Measurements from ENCODE around the gene SUMF1.

The SUMF1 gene

DNA sequence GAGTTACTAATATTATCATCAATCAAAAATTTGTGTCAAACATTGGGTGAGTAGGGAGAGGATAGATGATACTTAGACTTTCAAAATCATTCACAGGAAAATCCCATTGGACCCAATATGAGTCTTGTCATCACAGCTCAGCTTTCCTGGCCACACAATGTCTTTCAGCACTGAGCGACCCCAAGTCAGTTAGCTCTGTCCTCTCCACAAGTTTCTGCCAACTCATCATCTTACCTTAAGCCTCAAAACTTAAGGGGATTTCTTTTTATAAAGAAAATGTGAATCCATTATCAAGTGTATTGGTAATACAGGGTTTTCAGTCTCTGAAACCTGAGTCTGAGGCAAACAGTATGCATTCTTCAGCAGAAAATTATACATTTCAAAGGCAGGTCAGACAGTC lies 55.8 kb downstream of the SUMF1 start:
- DNase-seq: no peak

DNA sequence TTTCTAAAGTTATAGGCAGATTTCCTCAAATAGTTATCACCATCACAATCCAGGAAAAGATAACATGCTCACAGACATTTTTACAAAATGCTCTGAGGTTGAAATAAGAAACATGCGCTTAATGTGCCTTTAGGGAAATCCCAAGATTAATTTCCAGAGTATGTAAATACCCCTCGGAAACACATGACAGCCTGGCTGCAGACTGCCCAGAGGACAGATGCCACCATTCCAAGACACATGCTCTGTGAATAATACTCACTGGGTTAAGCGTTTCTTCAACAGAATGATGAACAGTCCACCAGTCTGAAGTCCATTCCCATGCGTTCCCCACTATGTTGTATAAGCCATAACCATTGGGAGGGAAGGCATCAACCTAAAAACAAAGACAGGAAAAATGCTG lies 56.5 kb downstream of the SUMF1 start:
- DNase-seq: no peak

DNA sequence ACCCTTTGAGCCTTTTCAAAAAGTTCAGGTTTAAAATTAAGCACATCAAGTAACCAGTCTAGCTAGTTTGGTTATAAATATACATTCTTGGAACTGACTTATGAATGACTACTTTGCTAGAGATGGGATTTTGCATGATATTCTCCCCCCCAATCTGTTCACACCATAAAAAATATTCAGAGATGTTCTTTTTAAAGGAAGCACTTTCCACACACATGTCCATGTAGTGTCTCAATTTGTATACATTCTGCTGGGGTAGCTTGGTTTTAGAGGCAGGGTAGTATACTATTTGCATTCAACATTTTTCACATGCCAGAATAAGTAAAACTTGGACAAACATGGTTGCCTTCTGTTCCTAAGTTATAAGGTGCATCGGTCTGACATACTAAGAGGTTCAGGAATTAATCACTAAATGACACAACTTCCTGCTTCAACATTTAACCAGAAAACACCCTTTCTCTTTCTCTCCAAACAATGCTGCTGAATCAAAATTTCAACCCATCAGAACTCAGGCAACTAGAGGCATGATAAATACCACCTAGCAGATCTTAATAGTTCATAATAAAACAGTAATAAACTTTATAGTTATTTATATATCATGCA lies 57.0 kb downstream of the SUMF1 start:
- no peak for DNase-seq

- no peak for DNase-seq
Measured at GRCh38 chr3:4409415-4409814, 57.7 kb downstream of the SUMF1 start.

GRCh38 chr3:4408958-4409357 lies 58.1 kb downstream of the SUMF1 start:
- DNase-seq: no peak

DNA sequence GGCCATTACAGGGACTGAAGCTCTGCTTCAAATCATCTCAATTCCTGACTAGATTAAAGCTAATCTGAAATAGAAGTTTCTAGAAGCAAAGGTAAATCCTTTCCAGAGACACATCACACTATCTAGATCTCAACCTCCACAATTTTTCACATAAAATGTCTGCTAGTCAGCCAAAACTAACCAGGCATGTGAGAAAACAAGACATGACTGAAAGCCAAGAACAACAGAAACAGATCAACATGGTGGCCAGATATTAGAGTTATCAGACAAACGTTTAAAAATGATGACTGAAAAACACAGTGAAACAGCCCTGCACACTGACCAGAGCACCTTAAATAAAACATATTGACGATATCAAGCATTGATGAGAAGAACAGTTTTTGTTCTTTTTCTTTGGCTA lies 59.1 kb downstream of the SUMF1 start:
- no peak for DNase-seq

DNA sequence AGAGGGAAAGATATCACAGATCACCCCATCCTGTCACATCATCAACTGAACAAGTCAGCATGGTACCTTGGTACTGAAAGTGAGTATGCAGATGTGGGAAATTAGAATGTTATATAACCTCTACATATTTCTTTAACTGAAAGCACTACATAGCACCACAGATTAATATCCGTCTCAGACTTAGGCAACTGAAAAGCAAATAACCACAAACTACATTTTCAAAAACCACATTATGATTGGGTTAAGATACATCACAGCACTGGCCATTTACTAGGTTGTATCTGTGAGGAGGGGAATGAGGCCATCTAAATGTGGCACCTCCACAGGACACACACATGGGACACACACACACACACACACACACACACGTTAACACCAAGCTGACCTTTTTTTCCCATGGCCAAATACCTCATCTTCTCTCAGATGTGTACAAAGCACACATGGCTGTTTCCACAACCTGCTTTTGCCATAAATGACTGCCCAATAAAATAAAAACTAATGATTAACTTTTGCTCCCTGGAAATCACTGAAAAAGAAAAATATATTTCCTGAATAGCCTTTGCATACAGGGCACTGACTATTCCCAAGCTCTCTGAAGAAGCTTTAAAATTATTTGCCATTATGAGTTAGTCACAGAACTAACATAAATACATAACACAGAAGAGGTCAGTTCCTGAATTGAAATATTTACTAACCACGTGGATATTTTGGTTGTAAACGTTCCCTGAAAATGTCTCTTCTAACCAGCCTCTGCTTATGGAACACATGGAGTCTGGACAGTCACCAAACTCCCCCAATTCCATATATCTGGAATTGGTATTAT lies 60.1 kb downstream of the SUMF1 start:
- DNase-seq: no peak

- no peak for DNase-seq
Measured at GRCh38 chr3:4404881-4405280, 62.2 kb downstream of the SUMF1 start.

GRCh38 chr3:4401441-4401840 lies 65.6 kb downstream of the SUMF1 start:
- no peak for DNase-seq

GRCh38 chr3:4399476-4399875 lies 67.6 kb downstream of the SUMF1 start:
- DNase-seq: no peak

- no peak for DNase-seq
Measured at GRCh38 chr3:4398941-4399245, 68.2 kb downstream of the SUMF1 start.

DNA sequence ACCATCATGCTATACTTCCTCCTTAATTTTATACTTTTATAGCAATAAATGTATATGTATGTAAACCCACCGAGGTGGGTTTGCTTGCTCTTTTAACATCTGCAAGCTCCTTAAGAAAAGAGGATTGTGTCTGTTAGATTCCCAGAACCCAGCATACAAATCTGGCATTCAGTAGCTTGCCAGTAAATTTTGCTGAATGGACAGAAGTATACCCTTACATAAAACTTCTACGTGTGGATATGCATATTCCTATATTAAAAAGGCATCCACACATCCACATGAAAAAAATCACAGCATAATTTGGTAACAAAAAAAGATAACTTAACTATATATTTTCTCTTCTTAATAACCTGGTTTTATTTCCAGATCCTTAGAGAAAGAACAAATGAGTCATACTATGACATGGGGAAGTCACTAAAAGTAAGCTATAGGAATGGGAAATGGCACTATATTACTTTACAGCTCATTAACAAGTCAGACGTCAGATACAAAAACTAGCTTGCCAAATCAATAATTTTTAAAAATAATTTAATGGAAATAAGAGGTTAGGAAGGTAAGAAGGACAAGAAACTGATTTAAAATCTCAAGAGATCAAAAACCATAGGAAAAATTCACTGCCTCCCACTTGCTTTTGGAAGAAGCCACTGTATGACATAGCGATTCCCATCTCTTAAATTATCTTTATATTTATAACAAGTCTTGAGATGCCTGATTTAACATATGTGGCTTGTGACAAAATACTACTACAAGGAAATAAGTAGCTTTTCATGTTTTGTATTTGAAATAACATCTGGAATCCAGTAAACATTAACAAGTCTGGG lies 68.7 kb downstream of the SUMF1 start:
- DNase-seq: no peak

GRCh38 chr3:4397466-4397865 lies 69.6 kb downstream of the SUMF1 start:
- DNase-seq: no peak

DNA sequence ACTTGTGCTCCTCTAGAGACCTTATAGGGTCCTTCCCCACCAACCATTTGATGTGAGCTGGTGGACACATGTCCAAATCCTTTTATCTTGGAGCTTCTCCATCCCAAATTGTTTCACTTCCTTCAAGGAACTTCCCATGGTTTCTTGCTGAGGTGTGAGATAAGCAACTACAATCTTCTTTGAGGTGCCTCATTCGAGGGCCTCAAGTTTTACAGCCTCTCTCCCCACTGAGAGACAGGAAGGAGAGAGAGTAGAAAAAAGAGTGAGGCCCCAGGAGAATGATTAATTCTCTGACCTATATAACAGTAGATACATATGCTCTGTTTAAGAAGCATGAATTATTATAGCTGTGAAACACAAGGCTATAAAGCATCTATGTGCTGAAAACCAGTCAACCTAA lies 70.5 kb downstream of the SUMF1 start:
- no peak for DNase-seq

GRCh38 chr3:4396006-4396405 lies 71.1 kb downstream of the SUMF1 start:
- DNase-seq: no peak

GRCh38 chr3:4395448-4395847 lies 71.6 kb downstream of the SUMF1 start:
- no peak for DNase-seq

DNA sequence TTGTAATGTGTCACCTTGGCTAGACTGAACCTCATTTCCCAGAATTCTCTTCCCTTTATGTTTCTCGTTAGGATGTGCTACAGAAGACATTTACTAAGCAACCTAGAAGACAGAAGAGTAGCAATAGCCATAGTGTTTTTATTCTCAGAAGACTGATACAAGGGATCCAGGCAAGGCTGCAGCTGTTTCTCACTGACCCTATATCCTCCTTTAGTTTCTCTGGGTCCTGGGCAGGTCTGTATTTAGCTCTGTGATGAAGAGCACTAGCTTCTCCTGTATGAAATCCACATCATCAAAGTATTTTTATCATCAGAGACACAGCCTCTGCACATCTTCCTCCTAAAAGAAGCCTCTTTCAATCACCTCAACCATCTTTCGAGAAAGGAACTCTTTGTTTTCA lies 72.5 kb downstream of the SUMF1 start:
- no peak for DNase-seq

DNA sequence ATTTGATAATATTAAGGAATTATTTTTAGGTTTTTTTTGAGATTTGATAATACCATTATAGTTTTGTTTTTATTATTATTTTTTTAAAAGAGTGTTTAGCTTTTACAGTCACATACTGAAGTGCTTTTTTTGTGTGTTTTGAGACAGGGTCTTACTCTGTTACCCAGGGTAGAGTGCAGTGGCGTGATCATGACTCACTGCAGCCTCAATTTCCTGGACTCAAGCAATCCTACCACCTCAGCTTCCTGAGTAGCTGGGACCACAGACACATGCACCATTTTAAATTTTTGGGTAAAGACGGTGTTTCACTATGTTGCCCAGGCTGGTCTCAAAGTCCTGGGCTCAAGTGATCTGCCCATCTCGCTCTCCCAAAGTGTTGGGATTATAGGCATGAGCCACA lies 73.0 kb downstream of the SUMF1 start:
- DNase-seq: no peak

- DNase-seq: no peak
Measured at GRCh38 chr3:4392992-4393391, 74.1 kb downstream of the SUMF1 start.

GRCh38 chr3:4387210-4388204 lies 79.6 kb downstream of the SUMF1 start:
- no peak for DNase-seq

- no peak for DNase-seq
Measured at GRCh38 chr3:4385201-4385600, 81.9 kb downstream of the SUMF1 start.

- no peak for DNase-seq
Measured at GRCh38 chr3:4380013-4380412, 87.1 kb downstream of the SUMF1 start.

- no peak for DNase-seq
Measured at GRCh38 chr3:4376499-4376898, 90.6 kb downstream of the SUMF1 start.
